Stimulated activated naive CD4-positive, alpha-beta T cell (primary cell): ENCODE data around the gene PDE4D.

Source experiments
- DNase-seq, 6 experiments: peaks; one replicate each; lab custom pipeline; 2025; lab: John Stamatoyannopoulos, UW

Gene PDE4D

GRCh38 chr5:59140133-59140532 lies 753.4 kb downstream of the PDE4D start:
- no peak for DNase-seq

GRCh38 chr5:59139695-59140094 lies 753.8 kb downstream of the PDE4D start:
- no peak for DNase-seq

- no peak for DNase-seq
These were observed 755.0 kb downstream of the PDE4D start for GRCh38 chr5:59138509-59138908.

GRCh38 chr5:59137846-59138245 lies 755.7 kb downstream of the PDE4D start:
- no peak for DNase-seq

GRCh38 chr5:59136549-59136948 lies 757.0 kb downstream of the PDE4D start:
- DNase-seq, result no peak

- DNase-seq, result no peak
These were observed 758.9 kb downstream of the PDE4D start for GRCh38 chr5:59134471-59135163.

- no peak for DNase-seq
These were observed 759.7 kb downstream of the PDE4D start for GRCh38 chr5:59133764-59134261.

GRCh38 chr5:59132131-59132530 lies 761.4 kb downstream of the PDE4D start:
- DNase-seq, result peak in 1 of 6 experiments; percentile 17

- DNase-seq, result no peak
These were observed 763.1 kb downstream of the PDE4D start for GRCh38 chr5:59130431-59130830.

GRCh38 chr5:59128646-59129290 lies 764.8 kb downstream of the PDE4D start:
- DNase-seq, result no peak

GRCh38 chr5:59126708-59127573 lies 766.6 kb downstream of the PDE4D start:
- DNase-seq, result no peak

- no peak for DNase-seq
These were observed 767.4 kb downstream of the PDE4D start for GRCh38 chr5:59126016-59126707.

- peak in 2 of 6 experiments; percentile 10 to 16 for DNase-seq
These were observed 768.2 kb downstream of the PDE4D start for GRCh38 chr5:59125011-59125961.

- DNase-seq, result peak in 3 of 6 experiments; percentile 69 to 71 (median 70)
These were observed 769.6 kb downstream of the PDE4D start for GRCh38 chr5:59123595-59124561.

GRCh38 chr5:59119480-59119879 lies 774.0 kb downstream of the PDE4D start:
- no peak for DNase-seq

- DNase-seq, result no peak
These were observed 776.2 kb downstream of the PDE4D start for GRCh38 chr5:59117320-59117719.

- no peak for DNase-seq
These were observed 777.2 kb downstream of the PDE4D start for GRCh38 chr5:59116231-59116865.

GRCh38 chr5:59115345-59115744 lies 778.2 kb downstream of the PDE4D start:
- no peak for DNase-seq

GRCh38 chr5:59109383-59109782 lies 784.1 kb downstream of the PDE4D start:
- DNase-seq, result no peak
